Mucosa of descending colon (tissue), 3 donors: Measurements from ENCODE around the gene RAET1G. TPM values are rescaled to one million over a fixed set of nuclear protein-coding genes. Genes with fewer than 3 reads are reported as not detected.
"Not testable (repeated sequence)": the region's sequence is repeated elsewhere in the genome, so short reads cannot be mapped to it uniquely, and the experiment has no call there.

Experiments used
- ATAC-seq: fragments of 200-7000 bp; cut with Tn5 transposase; one replicate; pipeline ENCODE4 v1.9.1; 2020; ENCODE audit warnings: mild to moderate bottlenecking, moderate library complexity
- DNase-seq, 3 donors: peaks; one replicate each; pipeline ENCODE4 v3.0.0-alpha.2; 2020
- H3K36me3 ChIP-seq: fragments of 200-600 bp; one replicate; pipeline ENCODE4 v1.8.0; 2021; ENCODE audit warnings: low read depth, mild to moderate bottlenecking
- H3K4me1 ChIP-seq: fragments of 200-600 bp; one replicate; pipeline ENCODE4 v1.8.0; 2021; ENCODE audit warnings: low read depth, mild to moderate bottlenecking
- H3K4me3 ChIP-seq: fragments of 200-600 bp; one replicate; pipeline ENCODE4 v1.8.0; 2021; ENCODE audit warnings: mild to moderate bottlenecking
- H3K9me3 ChIP-seq: fragments of 200-600 bp; one replicate; pipeline ENCODE4 v1.8.0; 2021; ENCODE audit warnings: mild to moderate bottlenecking
- CTCF ChIP-seq: fragments of 200-600 bp; IDR thresholded peaks from one replicate; pipeline ENCODE4 v1.8.0; 2022; ENCODE audit warnings: antibody characterized with exemption, mild to moderate bottlenecking
- intact Hi-C, 2 donors: fragments of 100-400 bp; cut with DNase I in 1 of 2; cut with micrococcal nuclease in 1 of 2; formaldehyde crosslinking; loops; one replicate each; pipeline versions ENCODE4 v1.11.0 to v1.11.1; 2022; cut with DNase I, micrococcal nuclease
- total RNA-seq, 3 donors: library from RNA; stranded (reverse); fragmentation: NEBNext Ultra II Directional in 2 of 3; extraction: Animal tissue kit (Norgen Biotek cat#: 25700) in 2 of 3; gene quantifications; one replicate each; pipeline versions ENCODE4 v1.2.1 to v1.2.4, GENCODE V29; 2021 to 2023
- donor health status: DM: no; HTN: no; CAD: no; lungs with moderate emphysema.
- donor health status: DM: no; HTN: no; CAD: no.
- donor health status: DM: no; HTN: yes; CAD: no.

Gene RAET1G
- total RNA-seq, 3 donors from 2014 or later = 0.41 TPM; not detected in 2

- intact Hi-C loops = no loop called here
Observed at GRCh38 chr6:149961728-149962425, 39.0 kb upstream of the RAET1G start.

GRCh38 chr6:149960488-149960887 lies 37.6 kb upstream of the RAET1G start:
- no peak for TF ChIP-seq CTCF
- Histone ChIP-seq H3K9me3 (no peaks in the 10 kb centered on the region), H3K36me3 (no peaks in the 10 kb centered on the region), H3K4me3 (no peak overlapping the region), H3K4me1 (peaks cover 24% of the 10 kb centered on the region)
- ATAC-seq = no peak
- no peak for DNase-seq
- intact Hi-C loops = no loop called here

More at GRCh38 chr6:149961728-149962425, 39.0 kb upstream of the RAET1G start:
- Histone ChIP-seq H3K36me3 (no peaks in the 10 kb centered on the region), H3K4me3 (no peak overlapping the region), H3K9me3 (no peaks in the 10 kb centered on the region), H3K4me1 (peaks cover 24% of the 10 kb centered on the region)
- TF ChIP-seq CTCF = no peak
- no peak for ATAC-seq
- DNase-seq = no peak

- H3K4me1 ChIP-seq = peaks cover 18% of the 10 kb centered on the region
- ATAC-seq, H3K4me3 ChIP-seq, DNase-seq, H3K9me3 ChIP-seq, intact Hi-C loops, H3K36me3 ChIP-seq: not testable (repeated sequence)
Observed at GRCh38 chr6:149959806-149960205, 36.9 kb upstream of the RAET1G start.

GRCh38 chr6:149958124-149958523 lies 35.2 kb upstream of the RAET1G start:
- H3K4me3 ChIP-seq, ATAC-seq, intact Hi-C loops, H3K4me1 ChIP-seq, H3K36me3 ChIP-seq, DNase-seq, H3K9me3 ChIP-seq: not testable (repeated sequence)

GRCh38 chr6:149955654-149956317 lies 32.9 kb upstream of the RAET1G start:
- DNase-seq, H3K4me1 ChIP-seq, H3K36me3 ChIP-seq, intact Hi-C loops, H3K4me3 ChIP-seq, ATAC-seq, H3K9me3 ChIP-seq: not testable (repeated sequence)

- H3K36me3 ChIP-seq, intact Hi-C loops, DNase-seq, H3K4me1 ChIP-seq, H3K9me3 ChIP-seq, ATAC-seq, H3K4me3 ChIP-seq: not testable (repeated sequence)
Observed at GRCh38 chr6:149954984-149955653, 32.2 kb upstream of the RAET1G start.

- DNase-seq, ATAC-seq, H3K36me3 ChIP-seq, H3K4me3 ChIP-seq, H3K9me3 ChIP-seq, H3K4me1 ChIP-seq, intact Hi-C loops: not testable (repeated sequence)
Observed at GRCh38 chr6:149954328-149954983, 31.5 kb upstream of the RAET1G start.

- H3K9me3 ChIP-seq, H3K4me1 ChIP-seq, intact Hi-C loops, DNase-seq, H3K36me3 ChIP-seq, H3K4me3 ChIP-seq: not testable (repeated sequence)
- peak; percentile 77 for ATAC-seq
Observed at GRCh38 chr6:149953934-149954327, 31.0 kb upstream of the RAET1G start.

GRCh38 chr6:149953390-149953789 lies 30.5 kb upstream of the RAET1G start:
- H3K4me3 ChIP-seq, H3K9me3 ChIP-seq, H3K36me3 ChIP-seq, H3K4me1 ChIP-seq, ATAC-seq, DNase-seq, intact Hi-C loops: not testable (repeated sequence)
